Measurements from ENCODE around the gene CDR2. TPM values are rescaled to one million over a fixed set of nuclear protein-coding genes. Genes with fewer than 3 reads are reported as not detected.
A peak's percentile ranks its signal among the peaks of the same experiment; 100 is the strongest.

The CDR2 gene
- total and polyA plus RNA-seq, 2 experiments from 2014 or later = 26.7 to 30.9 TPM

DNA sequence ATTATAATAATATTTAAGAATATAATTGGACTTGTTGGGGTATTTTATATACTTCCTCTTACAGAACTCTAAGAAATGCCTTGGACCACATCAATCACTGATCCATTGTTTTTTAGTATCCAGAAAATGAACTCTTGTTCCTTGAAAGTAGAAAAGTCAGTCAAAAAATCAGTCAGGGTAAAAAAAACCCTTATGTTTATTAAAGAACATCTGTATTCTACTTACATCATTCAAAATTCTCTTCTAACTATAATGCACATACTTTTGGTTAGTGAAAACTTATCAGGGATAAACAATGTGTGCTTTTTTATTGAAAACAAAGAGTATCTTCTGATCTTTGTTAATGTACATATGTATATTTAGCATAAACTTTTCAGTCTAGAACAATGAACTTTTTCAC lies 23.5 kb upstream of the CDR2 start:
- TF ChIP-seq EZH2 (IDR thresholded peaks at IDR 0.05; ENCODE audit: borderline replicate concordance) = no peak
- TF ChIP-seq, protein P1, sequence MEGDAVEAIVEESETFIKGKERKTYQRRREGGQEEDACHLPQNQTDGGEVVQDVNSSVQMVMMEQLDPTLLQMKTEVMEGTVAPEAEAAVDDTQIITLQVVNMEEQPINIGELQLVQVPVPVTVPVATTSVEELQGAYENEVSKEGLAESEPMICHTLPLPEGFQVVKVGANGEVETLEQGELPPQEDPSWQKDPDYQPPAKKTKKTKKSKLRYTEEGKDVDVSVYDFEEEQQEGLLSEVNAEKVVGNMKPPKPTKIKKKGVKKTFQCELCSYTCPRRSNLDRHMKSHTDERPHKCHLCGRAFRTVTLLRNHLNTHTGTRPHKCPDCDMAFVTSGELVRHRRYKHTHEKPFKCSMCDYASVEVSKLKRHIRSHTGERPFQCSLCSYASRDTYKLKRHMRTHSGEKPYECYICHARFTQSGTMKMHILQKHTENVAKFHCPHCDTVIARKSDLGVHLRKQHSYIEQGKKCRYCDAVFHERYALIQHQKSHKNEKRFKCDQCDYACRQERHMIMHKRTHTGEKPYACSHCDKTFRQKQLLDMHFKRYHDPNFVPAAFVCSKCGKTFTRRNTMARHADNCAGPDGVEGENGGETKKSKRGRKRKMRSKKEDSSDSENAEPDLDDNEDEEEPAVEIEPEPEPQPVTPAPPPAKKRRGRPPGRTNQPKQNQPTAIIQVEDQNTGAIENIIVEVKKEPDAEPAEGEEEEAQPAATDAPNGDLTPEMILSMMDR (IDR thresholded peaks at IDR 0.05; ENCODE audit: poor library complexity) = no peak
- TF ChIP-seq EZH2phosphoT487 (IDR thresholded peaks at IDR 0.05; ENCODE audit: low read depth, severe bottlenecking, unreplicated experiment) = no peak
- H3K36me3 ChIP-seq (replicated peaks; ENCODE audit: insufficient read depth, low read depth) = no peaks in the 10 kb centered on the region
- no peaks in the 10 kb centered on the region for H3K27me3 ChIP-seq
- H3K4me1 ChIP-seq (ENCODE audit: insufficient read depth) = peaks cover 3% of the 10 kb centered on the region
- no peak overlapping the region for H3K4me2 ChIP-seq
- H2AFZ ChIP-seq = no peak overlapping the region
- no peaks in the 10 kb centered on the region for H3K9me2 ChIP-seq (replicated peaks; ENCODE audit: insufficient read depth)
- H3K27ac ChIP-seq = no peak overlapping the region
- no peaks in the 10 kb centered on the region for H3K79me2 ChIP-seq
- no peak for DNase-seq (ENCODE audit: low spot score)
- H4K20me1 ChIP-seq (ENCODE audit: insufficient read depth, poor library complexity, severe bottlenecking) = no peaks in the 10 kb centered on the region
- no peak overlapping the region for H3K4me3 ChIP-seq
- H3K9me3 ChIP-seq (ENCODE audit: low read depth) = no peaks in the 10 kb centered on the region

DNA sequence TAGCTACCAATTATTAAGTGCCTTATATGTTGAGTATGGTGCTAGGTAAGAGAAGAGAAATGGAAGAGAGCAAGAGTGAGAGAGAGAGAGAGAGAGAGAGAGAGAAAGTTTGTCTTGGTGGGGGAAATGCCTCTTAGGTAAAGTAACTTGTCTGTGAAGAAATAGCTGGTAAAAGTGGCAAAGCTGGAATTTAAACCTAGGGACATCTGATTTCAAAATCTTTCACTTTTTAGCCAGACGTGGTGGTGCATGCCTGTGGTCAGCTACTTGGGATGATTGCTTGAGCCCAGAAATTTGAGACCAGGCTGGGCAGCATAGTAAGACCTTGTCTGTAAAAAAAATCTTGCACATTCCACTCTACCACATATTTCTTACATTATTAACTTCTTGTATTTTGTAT lies 23.0 kb upstream of the CDR2 start:
- no peaks in the 10 kb centered on the region for H3K36me3 ChIP-seq (replicated peaks; ENCODE audit: insufficient read depth, low read depth)
- no peaks in the 10 kb centered on the region for H3K79me2 ChIP-seq
- H3K4me3 ChIP-seq = no peak overlapping the region
- no peaks in the 10 kb centered on the region for H3K9me2 ChIP-seq (replicated peaks; ENCODE audit: insufficient read depth)
- DNase-seq (ENCODE audit: low spot score) = peak; percentile 22
- H3K4me1 ChIP-seq (ENCODE audit: insufficient read depth) = peaks cover 3% of the 10 kb centered on the region
- no peaks in the 10 kb centered on the region for H3K27me3 ChIP-seq
- no peaks in the 10 kb centered on the region for H4K20me1 ChIP-seq (ENCODE audit: insufficient read depth, poor library complexity, severe bottlenecking)
- no peaks in the 10 kb centered on the region for H3K9me3 ChIP-seq (ENCODE audit: low read depth)
- WGBS (ENCODE audit: low lambda C conversion rate, missing lambda C conversion rate) = 52% methylated on average over 1 of the region's 1 CpG
- TF ChIP-seq EZH2phosphoT487 (IDR thresholded peaks at IDR 0.05; ENCODE audit: low read depth, severe bottlenecking, unreplicated experiment) (no peak), EZH2 (IDR thresholded peaks at IDR 0.05; ENCODE audit: borderline replicate concordance) (no peak)
- TF ChIP-seq, protein P1 (IDR thresholded peaks at IDR 0.05; ENCODE audit: poor library complexity) = no peak
- no peak overlapping the region for H2AFZ ChIP-seq
- peak overlapping the region; percentile 10 for H3K27ac ChIP-seq
- H3K4me2 ChIP-seq = no peak overlapping the region

DNA sequence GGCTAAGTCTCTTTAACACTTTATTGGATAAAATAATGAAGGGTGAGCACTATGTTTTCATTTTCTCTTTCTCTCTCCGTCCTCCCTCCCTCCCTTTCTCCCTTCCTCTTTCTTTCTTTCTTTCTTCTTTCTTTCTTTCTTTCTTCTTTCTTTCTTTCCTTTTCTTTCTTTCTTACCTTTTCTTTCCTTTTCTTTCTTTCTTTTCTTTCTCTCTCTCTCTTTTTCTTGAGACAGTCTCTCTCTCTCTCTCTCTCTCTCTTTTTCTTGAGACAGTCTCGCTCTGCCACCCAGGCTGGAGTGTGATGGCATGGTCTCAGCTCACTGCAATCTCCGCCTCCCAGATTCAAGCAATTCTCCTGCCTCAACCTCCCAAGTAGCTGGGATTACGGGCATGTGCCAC lies 21.5 kb upstream of the CDR2 start:
- peaks cover 3% of the 10 kb centered on the region for H3K4me1 ChIP-seq (ENCODE audit: insufficient read depth)
- no peaks in the 10 kb centered on the region for H4K20me1 ChIP-seq (ENCODE audit: insufficient read depth, poor library complexity, severe bottlenecking)
- H3K79me2 ChIP-seq = no peaks in the 10 kb centered on the region
- H2AFZ ChIP-seq = no peak overlapping the region
- H3K9me3 ChIP-seq (ENCODE audit: low read depth) = no peaks in the 10 kb centered on the region
- H3K4me2 ChIP-seq = no peak overlapping the region
- no peaks in the 10 kb centered on the region for H3K27me3 ChIP-seq
- H3K4me3 ChIP-seq = no peak overlapping the region
- WGBS (ENCODE audit: low lambda C conversion rate, missing lambda C conversion rate) = 91% methylated on average over 4 of the region's 4 CpGs
- no peak for DNase-seq (ENCODE audit: low spot score)
- H3K36me3 ChIP-seq (replicated peaks; ENCODE audit: insufficient read depth, low read depth) = no peaks in the 10 kb centered on the region
- no peak for TF ChIP-seq EZH2 (IDR thresholded peaks at IDR 0.05; ENCODE audit: borderline replicate concordance)
- no peak overlapping the region for H3K27ac ChIP-seq
- H3K9me2 ChIP-seq (replicated peaks; ENCODE audit: insufficient read depth) = no peaks in the 10 kb centered on the region

DNA sequence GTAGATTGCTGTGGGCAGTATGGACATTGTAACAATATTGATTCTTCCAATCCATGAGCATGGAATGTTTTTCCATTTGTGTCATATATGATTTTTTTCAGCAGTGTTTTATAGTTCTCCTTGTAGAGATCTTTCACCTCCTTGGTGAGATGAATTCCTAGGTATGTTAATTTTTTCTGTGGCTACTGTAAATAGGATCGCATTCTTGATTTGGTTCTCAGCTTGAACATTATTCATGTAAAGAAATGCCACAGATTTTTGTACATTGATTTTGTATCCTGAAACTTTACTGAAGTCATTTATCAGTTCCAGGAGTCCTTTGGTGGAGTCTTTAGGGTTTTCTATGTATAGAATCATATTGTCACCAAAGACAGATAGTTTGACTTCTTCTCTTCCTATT lies 19.7 kb upstream of the CDR2 start:
- Histone ChIP-seq H3K27ac (no peak overlapping the region), H3K79me2 (no peaks in the 10 kb centered on the region), H3K9me2 (replicated peaks; ENCODE audit: insufficient read depth) (no peaks in the 10 kb centered on the region), H3K36me3 (replicated peaks; ENCODE audit: insufficient read depth, low read depth) (no peaks in the 10 kb centered on the region), H3K4me2 (no peak overlapping the region), H3K9me3 (ENCODE audit: low read depth) (no peaks in the 10 kb centered on the region), H3K4me1 (ENCODE audit: insufficient read depth) (peaks cover 3% of the 10 kb centered on the region), H3K27me3 (no peaks in the 10 kb centered on the region), H3K4me3 (no peak overlapping the region), H2AFZ (no peak overlapping the region), H4K20me1 (ENCODE audit: insufficient read depth, poor library complexity, severe bottlenecking) (no peaks in the 10 kb centered on the region)
- 100% methylated on average over 1 of the region's 1 CpG for WGBS (ENCODE audit: low lambda C conversion rate, missing lambda C conversion rate)
- no peak for TF ChIP-seq EZH2phosphoT487 (IDR thresholded peaks at IDR 0.05; ENCODE audit: low read depth, severe bottlenecking, unreplicated experiment)
- no peak for TF ChIP-seq EZH2 (IDR thresholded peaks at IDR 0.05; ENCODE audit: borderline replicate concordance)
- TF ChIP-seq, protein P1 (IDR thresholded peaks at IDR 0.05; ENCODE audit: poor library complexity) = no peak
- no peak for DNase-seq (ENCODE audit: low spot score)
